Testis (tissue), 2 donors: ENCODE results near the gene SLC34A3.

Experiments
- CTCF ChIP-seq, 3 experiments: fragments of 450-650 bp in 2 of 3; fragments of 200-600 bp in 1 of 3; sonication (generic) in 1 of 3; IDR thresholded peaks; one replicate each; pipeline ENCODE4 v1.5.1; 2016 to 2019; ENCODE audit warnings: antibody characterized with exemption in 3 of 3, mild to moderate bottlenecking in 2 of 3, moderate library complexity in 1 of 3
- POLR2A ChIP-seq: fragments of 450-650 bp; IDR thresholded peaks from one replicate; pipeline ENCODE4 v1.6.1; 2017; ENCODE audit warnings: antibody characterized with exemption, mild to moderate bottlenecking, moderate library complexity

- TF ChIP-seq CTCF (IDR thresholded peaks at IDR 0.05): no peak
- no peak for TF ChIP-seq POLR2A
Measured at GRCh38 chr9:137275588-137276472, 45.1 kb downstream of the SLC34A3 start.
